Metanephros (tissue), 1 donor: ENCODE data around the gene CCL23. TPM values are rescaled to one million over a fixed set of nuclear protein-coding genes. Genes with fewer than 3 reads are reported as not detected.

Experiments
- total RNA-seq: library from RNA; depleted of rRNA; stranded (reverse); fragments of >200 nt; gene quantifications from one replicate; pipeline ENCODE4 v1.2.3, GENCODE V29; 2014

CCL23 gene
- total RNA-seq, result 0.35 TPM

GRCh38 chr17:36017799-36018198 lies at the start of gene CCL23:
TSS of gene CCL23 (minus strand) at chr17:36017972. CDS start at chr17:36017897, 75 bp downstream.

DNA sequence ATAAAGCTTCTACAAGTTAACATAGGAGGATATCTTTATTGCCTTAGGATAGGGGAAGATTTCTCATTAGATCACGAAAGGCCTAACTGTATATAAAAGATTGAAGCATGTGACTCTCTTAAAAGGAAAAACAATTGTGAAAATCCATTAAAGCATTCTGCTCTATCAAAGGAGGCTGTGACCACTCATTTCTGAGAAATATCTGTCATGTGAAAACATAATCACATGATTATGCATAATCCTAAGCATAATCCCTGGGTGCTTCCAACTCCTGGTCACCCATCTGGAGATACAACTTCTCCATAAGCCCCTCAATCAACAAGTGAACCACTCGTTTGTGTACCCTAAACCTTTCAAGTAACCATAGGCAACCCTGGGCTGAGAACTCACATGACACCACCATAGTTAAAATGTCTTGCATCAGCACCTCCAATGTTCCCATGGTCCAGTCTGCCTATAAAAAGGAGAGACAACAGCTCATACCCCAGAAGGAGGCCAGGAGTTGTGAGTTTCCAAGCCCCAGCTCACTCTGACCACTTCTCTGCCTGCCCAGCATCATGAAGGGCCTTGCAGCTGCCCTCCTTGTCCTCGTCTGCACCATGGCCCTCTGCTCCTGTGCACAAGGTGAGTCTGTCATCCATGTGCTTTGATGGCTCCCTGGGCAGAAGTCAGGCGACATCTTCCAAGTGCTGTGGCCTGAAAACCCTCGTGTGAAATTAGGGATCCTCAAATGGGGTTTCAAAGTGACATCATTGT lies 46.2 kb upstream of the CCL23 start, which contains the start of gene CCL18:
CCL18 (plus strand) TSS at position 487 of the 756 bp plus-strand sequence; CDS start at position 558, 71 bp downstream.

GRCh38 chr17:36001110-36001771 lies 16.5 kb downstream of the CCL23 start, which contains the start of gene CCL15:
TSS of gene CCL15 (minus strand) at chr17:36001553. CDS start at chr17:36001492, 61 bp downstream.

DNA sequence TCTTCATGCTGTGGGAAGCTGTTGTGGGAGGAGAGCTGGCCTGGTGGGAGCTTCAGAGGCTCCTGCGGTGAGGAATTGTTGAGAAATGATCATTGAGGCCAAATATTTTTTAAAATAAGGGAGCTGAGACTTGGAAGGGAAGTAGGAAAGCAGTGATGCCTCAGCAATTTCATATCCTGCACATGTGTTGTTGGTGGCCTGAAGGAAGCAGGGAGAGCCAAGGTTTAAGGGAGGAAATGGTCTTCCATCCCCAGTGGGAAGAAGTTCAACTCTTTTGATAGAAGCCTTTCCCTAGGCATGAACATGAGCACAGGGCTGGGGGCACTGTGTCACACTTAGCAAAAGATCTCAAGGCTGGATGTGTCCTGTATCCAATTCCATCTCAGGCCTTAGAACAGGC lies 31.1 kb downstream of the CCL23 start, which contains the start of gene CCL14:
CCL14 (minus strand) TSS at position 87 of the 400 bp plus-strand sequence; CDS start at position 7, 80 bp downstream.

DNA sequence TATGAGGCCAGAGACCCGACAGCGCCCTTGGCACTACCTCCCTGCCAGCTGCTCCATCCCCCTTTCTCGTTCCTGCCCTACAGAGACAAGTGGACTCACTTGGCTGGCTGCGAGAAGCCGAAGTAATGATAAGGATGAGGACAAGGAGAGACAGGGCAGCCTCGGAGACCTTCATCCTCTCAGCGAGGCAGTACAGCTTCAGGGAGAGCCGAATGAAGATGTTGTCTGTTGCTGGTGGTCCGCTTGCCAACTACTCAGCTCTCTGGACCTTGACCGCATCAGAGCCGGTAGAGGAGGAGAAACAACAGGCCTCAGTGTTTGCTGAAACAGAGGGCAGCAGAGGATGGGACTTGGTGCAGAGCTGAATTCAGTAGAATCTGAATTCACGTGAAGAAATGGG lies 36.5 kb downstream of the CCL23 start, which contains the start of gene CCL16:
CCL16 (minus strand) TSS at position 252 of the 400 bp plus-strand sequence; CDS start at position 175, 77 bp downstream.

Other genes with a start within 250 kb of the CCL23 start
- gene MMP28, start 222.3 kb downstream of the CCL23 start, total RNA-seq, result 4.0 TPM
- 92.2 TPM for gene TAF15, start 208.5 kb downstream of the CCL23 start, total RNA-seq
- gene HEATR9, start 149.1 kb downstream of the CCL23 start, total RNA-seq, result not detected
- gene CCL5, start 137.6 kb downstream of the CCL23 start, total RNA-seq, result 2.2 TPM
- 0.93 TPM for gene RDM1, start 87.2 kb downstream of the CCL23 start, total RNA-seq
- gene LYZL6, start 74.3 kb downstream of the CCL23 start, total RNA-seq, result not detected
- not detected for gene CCL16, start 36.5 kb downstream of the CCL23 start, total RNA-seq
- 6.8 TPM for gene CCL14, start 31.2 kb downstream of the CCL23 start, total RNA-seq
- 1.2 TPM for gene CCL15, start 16.4 kb downstream of the CCL23 start, total RNA-seq
- gene CCL18, start 46.3 kb upstream of the CCL23 start, total RNA-seq, result not detected
- 5.2 TPM for gene CCL3, start 72.2 kb upstream of the CCL23 start, total RNA-seq
- gene CCL4, start 85.9 kb upstream of the CCL23 start, total RNA-seq, result 6.0 TPM
- gene TBC1D3B, start 158.7 kb upstream of the CCL23 start, total RNA-seq, result 4.0 TPM
- 1.9 TPM for gene CCL3L1, start 178.8 kb upstream of the CCL23 start, total RNA-seq
- 9.3 TPM for gene CCL4L2, start 193.1 kb upstream of the CCL23 start, total RNA-seq
- 1.5 TPM for gene TBC1D3I, start 246.6 kb upstream of the CCL23 start, total RNA-seq